LNCaP clone FGC (cell line): Measurements from ENCODE around the gene ZNF276.

ENCODE experiments used
- DNase-seq: peaks from one replicate; pipeline ENCODE4 v3.0.0-alpha.2; 2011; ENCODE audit warnings: low read depth
- H3K4me3 ChIP-seq: 2 replicates; pipeline ENCODE4 v1.5.1; 2011; ENCODE audit warnings: mild to moderate bottlenecking, low read depth, low read length, control low read depth
- TF ChIP-seq, protein P1 (sequence below): IDR thresholded peaks from 2 replicates; pipeline ENCODE4 v1.5.1; 2012; ENCODE audit warnings: mild to moderate bottlenecking; ENCODE audit not compliant: control insufficient read depth, insufficient read depth; ENCODE audit errors: extremely low read depth

ZNF276 gene

DNA sequence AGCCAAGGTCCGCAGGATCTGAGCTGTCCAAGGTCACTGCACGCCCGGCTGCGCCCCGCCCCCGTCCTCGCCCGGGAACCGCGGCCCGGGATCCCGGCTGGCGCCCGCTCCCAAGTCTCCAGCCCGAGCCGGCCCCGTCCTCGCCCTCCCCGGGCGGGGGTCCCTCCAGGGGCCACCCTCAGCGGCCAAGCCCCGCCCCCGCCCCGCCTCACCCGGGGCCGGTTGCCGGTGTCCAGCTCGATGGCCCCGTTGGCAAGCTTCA is 855 bp upstream of the ZNF276 start:
- DNase-seq: no peak
- H3K4me3 ChIP-seq: peak overlapping the region; percentile 66
- TF ChIP-seq, protein P1, sequence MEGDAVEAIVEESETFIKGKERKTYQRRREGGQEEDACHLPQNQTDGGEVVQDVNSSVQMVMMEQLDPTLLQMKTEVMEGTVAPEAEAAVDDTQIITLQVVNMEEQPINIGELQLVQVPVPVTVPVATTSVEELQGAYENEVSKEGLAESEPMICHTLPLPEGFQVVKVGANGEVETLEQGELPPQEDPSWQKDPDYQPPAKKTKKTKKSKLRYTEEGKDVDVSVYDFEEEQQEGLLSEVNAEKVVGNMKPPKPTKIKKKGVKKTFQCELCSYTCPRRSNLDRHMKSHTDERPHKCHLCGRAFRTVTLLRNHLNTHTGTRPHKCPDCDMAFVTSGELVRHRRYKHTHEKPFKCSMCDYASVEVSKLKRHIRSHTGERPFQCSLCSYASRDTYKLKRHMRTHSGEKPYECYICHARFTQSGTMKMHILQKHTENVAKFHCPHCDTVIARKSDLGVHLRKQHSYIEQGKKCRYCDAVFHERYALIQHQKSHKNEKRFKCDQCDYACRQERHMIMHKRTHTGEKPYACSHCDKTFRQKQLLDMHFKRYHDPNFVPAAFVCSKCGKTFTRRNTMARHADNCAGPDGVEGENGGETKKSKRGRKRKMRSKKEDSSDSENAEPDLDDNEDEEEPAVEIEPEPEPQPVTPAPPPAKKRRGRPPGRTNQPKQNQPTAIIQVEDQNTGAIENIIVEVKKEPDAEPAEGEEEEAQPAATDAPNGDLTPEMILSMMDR: no peak

DNA sequence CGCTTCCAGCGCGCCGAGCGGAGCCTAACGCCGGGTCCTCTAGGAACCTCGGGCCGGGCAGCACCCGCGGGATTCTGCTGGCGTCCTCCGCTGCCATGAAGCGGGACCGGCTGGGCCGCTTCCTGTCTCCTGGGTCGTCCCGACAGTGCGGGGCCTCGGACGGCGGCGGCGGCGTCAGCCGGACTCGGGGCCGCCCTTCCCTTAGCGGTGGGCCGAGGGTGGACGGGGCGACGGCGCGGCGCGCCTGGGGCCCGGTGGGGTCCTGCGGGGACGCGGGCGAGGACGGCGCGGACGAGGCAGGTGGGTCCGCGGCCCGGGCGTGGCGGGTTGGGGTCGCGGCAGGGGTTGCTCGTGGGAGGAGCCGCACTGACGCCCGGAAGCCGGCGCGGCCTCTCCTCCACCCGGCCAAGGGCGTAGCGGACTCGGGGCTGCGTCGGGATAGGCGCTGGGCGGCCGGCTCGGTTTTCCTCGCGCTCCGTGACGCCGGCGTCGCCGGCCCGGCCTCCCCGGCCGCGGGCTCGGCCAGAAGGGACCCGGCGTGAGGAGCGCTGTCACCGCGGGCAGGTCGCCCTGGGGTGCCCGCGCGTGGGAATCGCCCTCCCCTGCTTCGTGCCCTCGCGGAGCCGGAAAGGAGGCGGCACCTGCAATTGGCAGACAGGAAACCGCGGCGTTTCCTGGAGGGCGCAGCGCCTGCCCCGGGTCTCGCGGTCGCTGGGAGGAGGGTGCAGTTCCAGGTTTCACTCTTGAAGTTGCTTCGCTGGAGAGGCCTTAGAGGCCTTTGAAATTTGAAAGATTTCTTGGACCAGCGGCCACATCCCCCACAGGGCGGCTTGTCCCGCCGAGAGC is 432 bp downstream of the ZNF276 start:
- TF ChIP-seq, protein P1: no peak
- DNase-seq: no peak
- H3K4me3 ChIP-seq: peak overlapping the region; percentile 66

DNA sequence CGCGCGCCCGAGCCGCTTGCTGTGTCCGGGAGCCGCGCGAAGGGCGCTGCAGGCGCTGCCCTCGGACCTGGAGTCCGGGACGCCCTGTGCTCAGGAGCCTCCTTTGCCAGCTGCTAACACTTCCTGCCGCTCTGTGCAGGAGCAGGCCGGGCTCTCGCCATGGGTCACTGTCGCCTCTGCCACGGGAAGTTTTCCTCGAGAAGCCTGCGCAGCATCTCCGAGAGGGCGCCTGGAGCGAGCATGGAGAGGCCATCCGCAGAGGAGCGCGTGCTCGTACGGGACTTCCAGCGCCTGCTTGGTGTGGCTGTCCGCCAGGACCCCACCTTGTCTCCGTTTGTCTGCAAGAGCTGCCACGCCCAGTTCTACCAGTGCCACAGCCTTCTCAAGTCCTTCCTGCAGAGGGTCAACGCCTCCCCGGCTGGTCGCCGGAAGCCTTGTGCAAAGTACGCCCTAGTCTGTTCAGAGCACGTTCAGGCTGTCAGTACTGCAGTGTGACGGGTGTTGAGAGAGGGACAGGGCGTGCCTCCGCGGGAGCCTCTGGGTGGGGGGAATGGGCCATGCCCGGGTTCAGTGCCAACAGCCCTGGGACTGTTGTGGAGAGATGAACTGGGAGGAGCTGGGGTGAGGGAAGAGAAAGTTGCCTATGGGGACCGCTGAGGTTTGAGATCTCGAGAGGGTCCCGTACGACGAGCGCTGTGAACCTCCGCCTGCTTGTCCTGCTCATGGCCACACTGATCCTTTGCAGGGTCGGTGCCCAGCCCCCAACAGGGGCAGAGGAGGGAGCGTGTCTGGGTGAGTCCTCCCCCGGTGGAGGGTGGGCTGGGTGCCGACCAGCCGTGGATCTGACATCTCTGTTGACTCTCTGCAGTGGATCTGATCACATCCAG is 1.3 kb downstream of the ZNF276 start:
- TF ChIP-seq, protein P1: no peak
- peak overlapping the region; percentile 66 for H3K4me3 ChIP-seq
- peak; percentile 78 for DNase-seq

DNA sequence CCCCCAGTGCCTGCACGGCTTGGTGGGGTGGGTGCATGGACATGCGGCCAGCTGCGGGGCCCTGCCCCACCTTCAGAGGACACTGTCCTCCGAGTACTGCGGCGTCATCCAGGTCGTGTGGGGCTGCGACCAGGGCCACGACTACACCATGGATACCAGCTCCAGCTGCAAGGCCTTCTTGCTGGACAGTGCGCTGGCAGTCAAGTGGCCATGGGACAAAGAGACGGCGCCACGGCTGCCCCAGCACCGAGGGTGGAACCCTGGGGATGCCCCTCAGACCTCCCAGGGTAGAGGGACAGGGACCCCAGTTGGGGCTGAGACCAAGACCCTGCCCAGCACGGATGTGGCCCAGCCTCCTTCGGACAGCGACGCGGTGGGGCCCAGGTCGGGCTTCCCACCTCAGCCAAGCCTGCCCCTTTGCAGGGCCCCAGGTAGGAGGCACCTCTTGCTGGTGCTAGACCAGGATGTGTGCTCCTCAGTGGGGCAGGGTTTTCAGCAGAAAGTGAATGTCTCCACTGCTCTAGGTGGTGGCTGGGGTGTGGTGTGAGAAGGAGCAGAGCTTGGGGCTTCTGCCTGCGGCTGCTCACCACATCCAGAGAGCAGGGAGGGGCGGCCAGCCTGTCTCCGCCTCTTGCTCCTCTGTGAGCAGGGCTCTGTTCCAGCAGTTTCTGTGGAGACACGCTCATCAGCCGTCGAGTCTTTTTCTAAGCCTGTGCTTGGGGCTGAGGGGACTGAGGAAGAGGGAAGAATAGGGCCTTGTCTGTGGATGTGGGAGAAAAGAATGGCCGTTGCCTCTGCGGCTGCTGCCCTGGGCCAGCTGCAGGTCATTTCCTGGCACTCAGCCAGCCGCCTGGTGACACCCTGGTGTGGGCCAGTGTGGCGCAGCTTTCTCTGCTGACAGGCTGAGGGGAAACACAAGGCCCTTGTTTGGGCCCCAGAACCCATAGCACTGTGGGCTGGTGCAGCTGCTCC is 2.2 kb downstream of the ZNF276 start:
- H3K4me3 ChIP-seq: peak overlapping the region; percentile 66
- DNase-seq: no peak
- TF ChIP-seq, protein P1: no peak

DNA sequence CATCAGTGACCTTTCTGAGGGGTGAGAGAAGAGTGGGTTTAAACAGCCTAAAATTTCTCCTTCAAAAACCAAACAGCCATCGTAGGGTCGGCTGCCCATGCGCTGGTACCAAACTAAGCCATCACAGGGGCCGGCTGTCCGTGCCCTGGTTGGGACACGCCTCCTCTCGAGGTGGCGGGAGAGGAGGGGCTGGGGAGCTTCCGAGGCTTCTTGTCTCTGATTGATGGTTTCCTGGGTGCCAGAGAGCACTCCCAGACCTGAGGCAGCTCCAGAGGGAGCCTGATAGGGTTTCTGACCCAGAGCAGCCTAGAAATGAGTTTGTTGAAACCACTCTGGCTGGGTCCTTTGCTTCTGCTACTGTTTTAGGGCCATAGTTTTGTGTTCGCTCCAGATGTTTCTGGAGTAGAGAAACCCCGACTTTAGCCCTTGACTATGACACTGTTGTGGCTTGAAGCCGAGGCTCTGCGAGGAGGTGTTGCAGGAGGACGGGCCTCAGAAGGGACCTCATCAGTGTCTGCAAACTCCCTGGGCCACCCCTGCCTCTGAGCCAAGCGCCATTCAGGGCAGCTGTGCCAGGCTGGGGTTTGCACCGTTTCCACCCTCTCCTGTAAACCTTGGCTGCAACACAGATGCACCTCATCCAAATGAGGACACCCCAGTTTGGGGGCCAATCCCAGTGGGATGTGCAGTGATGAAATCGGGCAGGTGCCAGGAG is 6.2 kb downstream of the ZNF276 start:
- DNase-seq: no peak
- TF ChIP-seq, protein P1: no peak
- H3K4me3 ChIP-seq: no peak overlapping the region

DNA sequence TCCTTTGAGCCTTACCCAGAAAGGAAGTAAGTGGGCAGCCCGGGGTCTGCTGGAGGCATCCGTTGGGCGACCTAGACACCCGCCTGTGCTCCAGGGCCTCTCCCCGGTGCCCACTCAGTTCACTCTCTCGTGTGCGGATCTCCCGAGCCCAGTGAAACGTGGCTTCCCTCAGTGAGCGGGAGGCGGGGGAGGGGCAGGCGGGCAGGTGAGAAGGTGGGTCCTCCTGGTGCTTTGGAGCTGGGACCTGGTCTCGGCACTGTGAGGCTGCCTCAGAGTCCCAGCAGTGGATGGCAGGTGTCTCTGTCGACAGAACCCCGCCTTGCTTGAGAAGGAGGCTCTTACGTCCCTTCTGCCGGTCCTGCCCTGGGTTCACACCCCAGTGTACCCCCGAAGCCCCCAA is 8.0 kb downstream of the ZNF276 start:
- TF ChIP-seq, protein P1: no peak

More for the DNA sequence above, 8.0 kb downstream of the ZNF276 start:
- no peak overlapping the region for H3K4me3 ChIP-seq
- DNase-seq: no peak
